Frontal cortex (tissue), 4 donors: ENCODE results near the gene NELL1. TPM values are rescaled to one million over a fixed set of nuclear protein-coding genes. Genes with fewer than 3 reads are reported as not detected.

Source experiments
- DNase-seq, 2 donors: peaks; one replicate each; pipeline ENCODE4 v3.0.0; 2012; ENCODE audit warnings: low spot score in 2 of 2
- FAIRE-seq: peaks from 2 replicates; lab custom pipeline; 2012; peaks lifted over from hg19 to GRCh38; lab: Jason Lieb, UNC
- total RNA-seq: library from RNA; depleted of rRNA; stranded (reverse); fragments of >200 nt; gene quantifications from one replicate; pipeline ENCODE4 v1.2.3, GENCODE V29; 2014
- donor health status: control.
- donor health status: control.
- donor health status: control.

The NELL1 gene
- total RNA-seq, 1 donor from 2014 or later: 65.6 TPM

GRCh38 chr11:21144531-21144930 lies 475.1 kb downstream of the NELL1 start:
- FAIRE-seq (no peak), DNase-seq (no peak)

DNA sequence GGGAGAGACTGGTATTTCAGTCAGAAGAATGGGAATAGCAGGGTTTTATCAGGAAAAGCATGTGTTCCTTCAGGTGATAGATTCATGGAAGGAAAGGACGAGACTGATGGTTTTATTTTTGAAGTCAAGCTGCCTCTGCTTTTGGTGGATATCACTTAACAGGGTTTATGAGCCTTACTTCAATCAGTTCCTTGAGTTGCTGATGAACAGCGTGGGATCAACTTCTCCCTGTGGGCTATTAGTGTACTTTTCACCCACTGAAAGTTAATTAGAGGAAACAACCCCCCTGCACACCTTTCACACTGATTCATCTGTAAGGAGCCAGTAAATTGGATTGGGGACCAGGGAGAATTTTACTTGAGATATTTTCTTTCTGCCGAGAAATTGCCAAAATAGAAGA lies 479.0 kb downstream of the NELL1 start:
- FAIRE-seq (no peak), DNase-seq (no peak)

GRCh38 chr11:21160140-21160539 lies 490.8 kb downstream of the NELL1 start:
- no peak for DNase-seq
- FAIRE-seq: no peak

GRCh38 chr11:21169639-21170038 lies 500.3 kb downstream of the NELL1 start:
- FAIRE-seq: no peak
- no peak for DNase-seq

GRCh38 chr11:21173476-21173875 lies 504.1 kb downstream of the NELL1 start:
- no peak for DNase-seq
- no peak for FAIRE-seq

- no peak for FAIRE-seq
- no peak for DNase-seq
Observed at GRCh38 chr11:21174781-21175180, 505.4 kb downstream of the NELL1 start.

GRCh38 chr11:21177379-21177778 lies 508.0 kb downstream of the NELL1 start:
- no peak for FAIRE-seq
- DNase-seq: no peak

DNA sequence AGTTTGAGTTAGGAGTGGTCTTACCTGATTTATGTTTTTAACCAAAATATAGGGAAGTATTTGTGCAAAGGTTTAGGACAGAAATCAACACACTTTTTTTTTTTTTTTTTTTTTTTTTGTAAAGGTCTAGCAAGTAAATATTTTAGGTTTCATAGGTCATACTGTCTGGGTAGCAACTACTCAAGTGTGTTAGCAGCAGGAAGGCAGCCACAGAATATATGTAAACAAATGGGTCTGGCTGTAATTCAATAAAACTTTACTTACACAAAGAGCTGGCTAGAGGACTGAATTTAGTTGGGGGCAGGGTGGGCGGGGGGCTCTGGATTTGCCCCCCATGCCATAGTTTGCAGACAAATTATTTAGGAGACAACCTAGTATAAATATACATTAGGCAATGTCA lies 510.4 kb downstream of the NELL1 start:
- FAIRE-seq: no peak
- no peak for DNase-seq

GRCh38 chr11:21180182-21180581 lies 510.8 kb downstream of the NELL1 start:
- DNase-seq: no peak
- no peak for FAIRE-seq

DNA sequence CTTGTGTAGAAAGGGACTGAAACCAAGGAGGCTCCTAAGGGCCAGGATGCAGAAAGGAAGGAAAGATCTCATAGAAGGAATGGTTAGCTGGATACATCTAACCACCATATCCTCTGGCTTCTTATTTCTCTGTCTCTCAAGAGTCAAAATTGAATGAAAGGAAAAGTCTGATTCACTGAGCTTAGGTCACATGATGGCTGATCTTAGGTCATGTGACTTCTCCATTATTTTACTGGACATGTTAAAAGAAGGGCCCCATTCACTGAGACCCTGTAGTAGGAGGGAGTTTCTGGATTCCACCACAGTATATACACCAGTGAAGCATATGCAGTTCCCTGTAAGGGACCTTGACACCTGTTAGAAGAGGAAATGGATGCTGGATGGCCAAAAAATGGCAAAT lies 516.6 kb downstream of the NELL1 start:
- DNase-seq: no peak
- no peak for FAIRE-seq

DNA sequence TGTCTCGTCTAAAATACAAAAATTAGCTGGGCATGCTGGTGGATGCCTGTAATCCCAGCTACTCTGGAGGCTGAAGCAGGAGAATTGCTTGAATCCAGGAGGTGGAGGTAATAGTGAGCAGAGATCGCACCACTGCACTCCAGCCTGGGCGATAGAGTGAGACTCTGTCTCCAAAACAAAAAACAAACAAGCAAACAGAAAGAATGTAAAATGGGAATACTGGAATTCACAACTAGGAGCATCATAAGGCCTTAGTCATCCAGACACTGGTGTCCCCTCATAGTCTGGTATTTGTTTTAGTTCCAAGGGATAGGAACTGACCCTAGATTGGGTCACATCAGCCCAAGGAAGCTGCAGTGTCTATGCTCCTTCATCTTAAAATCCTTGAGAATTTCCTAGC lies 520.8 kb downstream of the NELL1 start:
- no peak for DNase-seq
- no peak for FAIRE-seq

DNA sequence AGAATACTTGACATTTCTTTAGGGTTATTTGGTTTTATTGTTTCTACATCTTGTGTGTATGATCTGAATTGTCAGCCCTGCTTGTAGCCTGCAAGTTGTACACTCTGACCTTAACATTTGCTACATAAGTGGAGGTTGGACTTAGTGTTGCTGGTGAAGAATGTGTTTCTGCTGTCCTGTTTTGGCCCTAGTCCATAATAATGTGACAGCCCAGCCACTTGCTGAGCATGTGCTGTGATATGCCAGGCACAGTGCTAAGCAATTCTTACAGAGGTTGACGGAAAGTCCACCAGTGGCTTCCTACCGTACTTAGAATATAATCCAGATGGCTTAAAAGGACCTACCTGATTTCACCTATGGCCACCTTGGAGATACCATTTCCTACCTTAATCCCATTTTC lies 526.6 kb downstream of the NELL1 start:
- FAIRE-seq: no peak

DNA sequence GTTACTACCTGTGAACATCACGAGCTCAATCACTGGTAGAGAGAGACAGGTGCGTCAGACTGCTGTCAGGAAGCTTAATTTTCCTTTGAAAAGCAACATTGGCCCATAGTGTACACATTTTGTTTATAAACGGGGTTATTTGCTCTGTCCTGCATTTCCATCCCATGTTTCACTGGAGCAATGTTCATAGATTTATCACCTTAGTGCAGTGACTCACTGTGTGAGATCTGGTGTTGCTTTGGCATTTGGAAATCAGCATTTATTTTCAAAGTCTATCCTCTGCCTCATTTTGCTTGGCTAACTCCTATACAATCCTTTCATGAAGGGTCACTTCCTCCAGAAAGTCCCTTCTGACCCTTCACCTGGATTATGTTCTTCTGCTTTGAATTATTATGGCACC lies 529.1 kb downstream of the NELL1 start:
- DNase-seq (no peak), FAIRE-seq (no peak)

More for the DNA sequence above, 526.6 kb downstream of the NELL1 start:
- no peak for DNase-seq

DNA sequence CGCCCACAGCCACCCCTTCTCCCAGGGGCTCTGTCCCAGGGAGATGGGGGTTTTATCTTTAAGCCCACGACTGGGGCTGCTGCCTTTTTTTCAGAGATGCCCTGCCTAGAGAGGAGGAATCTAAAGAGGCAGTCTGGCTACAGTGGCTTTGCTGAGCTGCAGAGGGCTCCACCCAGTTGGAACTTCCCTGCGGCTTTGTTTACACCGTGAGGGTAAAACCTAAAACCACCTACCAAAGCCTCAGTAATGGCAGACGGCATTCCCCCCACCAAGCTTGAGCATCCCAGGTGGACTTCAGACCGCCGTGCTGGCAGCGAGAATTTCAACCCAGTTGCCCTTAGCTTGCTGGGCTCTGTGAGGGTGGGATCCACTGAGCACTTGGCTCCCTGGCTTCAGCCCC lies 535.8 kb downstream of the NELL1 start:
- FAIRE-seq (no peak), DNase-seq (no peak)

GRCh38 chr11:21225860-21226259 lies 556.5 kb downstream of the NELL1 start:
- no peak for FAIRE-seq
- DNase-seq: no peak

DNA sequence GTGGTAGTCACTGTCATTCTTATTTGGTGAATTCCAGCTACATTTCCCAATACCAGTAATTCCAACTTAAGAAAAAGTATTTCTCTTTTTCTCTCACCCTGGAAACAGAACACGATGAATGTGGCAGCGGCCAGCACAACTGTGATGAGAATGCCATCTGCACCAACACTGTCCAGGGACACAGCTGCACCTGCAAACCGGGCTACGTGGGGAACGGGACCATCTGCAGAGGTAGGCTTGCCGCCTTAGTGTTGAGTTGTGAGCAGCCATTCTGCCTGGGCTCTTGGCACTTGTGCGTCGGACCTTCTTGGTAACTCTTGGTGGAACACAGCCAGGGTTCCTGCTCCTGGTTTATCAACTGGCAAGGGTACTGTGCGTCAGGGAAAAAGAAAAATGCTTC lies 559.8 kb downstream of the NELL1 start:
- no peak for DNase-seq
- no peak for FAIRE-seq

DNA sequence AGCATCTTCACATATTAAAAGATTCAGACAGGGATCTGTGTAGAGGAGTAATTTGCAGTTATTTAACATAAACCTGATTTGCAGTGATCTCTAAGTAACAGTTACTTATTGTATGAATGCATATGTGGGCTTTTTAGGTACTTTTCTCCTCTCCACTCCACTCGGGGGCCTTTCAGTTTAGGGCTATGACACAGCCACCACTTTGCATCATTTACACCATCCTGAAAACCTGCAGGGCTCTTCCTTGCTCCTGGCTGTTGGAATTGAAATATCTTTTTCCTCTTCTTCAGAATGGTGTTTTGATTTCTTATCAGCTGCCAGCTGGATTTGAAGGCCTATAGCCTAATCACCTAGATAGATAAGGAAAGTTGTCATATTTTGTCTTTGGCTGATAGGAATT lies 580.8 kb downstream of the NELL1 start:
- DNase-seq: no peak
- no peak for FAIRE-seq

DNA sequence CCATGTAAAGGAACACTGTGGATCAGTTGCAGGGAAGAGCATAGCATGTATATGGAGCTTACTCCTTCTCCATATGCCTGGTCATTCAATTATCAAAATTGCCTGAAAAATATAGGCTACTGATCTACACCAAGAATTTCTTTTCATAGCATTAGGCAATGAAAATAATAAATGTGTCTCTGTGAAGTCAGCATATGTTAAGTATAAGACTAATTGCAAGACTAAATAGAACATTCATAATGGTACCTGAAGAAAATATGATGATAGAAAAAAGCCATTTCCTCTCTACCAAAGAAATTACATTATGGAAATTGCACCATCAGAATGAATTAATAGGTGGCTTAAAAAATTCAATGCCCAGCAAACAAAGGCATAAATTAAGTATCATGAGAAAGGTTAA lies 584.7 kb downstream of the NELL1 start:
- no peak for FAIRE-seq
- no peak for DNase-seq

DNA sequence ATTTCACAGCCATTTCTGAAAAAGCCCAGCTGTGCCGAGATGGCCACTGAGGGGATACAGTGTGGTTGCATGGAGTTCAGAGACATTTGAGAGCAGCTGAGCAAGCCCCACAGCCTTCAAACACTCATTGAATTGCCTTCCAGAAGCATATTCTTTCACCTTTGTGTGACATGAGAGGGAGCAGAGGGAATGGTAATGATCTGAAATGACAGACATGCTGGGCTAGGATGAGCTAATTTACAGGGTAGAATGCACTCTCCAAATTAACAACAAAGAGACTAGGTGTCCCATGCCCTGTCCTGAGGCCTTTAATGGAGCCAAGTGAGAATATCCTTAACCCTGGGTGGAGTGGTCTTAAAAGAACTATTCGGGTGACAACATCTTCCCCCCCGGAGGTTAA lies 585.4 kb downstream of the NELL1 start:
- DNase-seq (no peak), FAIRE-seq (no peak)

- DNase-seq: no peak
- FAIRE-seq: no peak
Observed at GRCh38 chr11:21257461-21257860, 588.1 kb downstream of the NELL1 start.

- no peak for DNase-seq
- no peak for FAIRE-seq
Observed at GRCh38 chr11:21258414-21258813, 589.0 kb downstream of the NELL1 start.

- DNase-seq (no peak), FAIRE-seq (no peak)
Observed at GRCh38 chr11:21260101-21260500, 590.7 kb downstream of the NELL1 start.

DNA sequence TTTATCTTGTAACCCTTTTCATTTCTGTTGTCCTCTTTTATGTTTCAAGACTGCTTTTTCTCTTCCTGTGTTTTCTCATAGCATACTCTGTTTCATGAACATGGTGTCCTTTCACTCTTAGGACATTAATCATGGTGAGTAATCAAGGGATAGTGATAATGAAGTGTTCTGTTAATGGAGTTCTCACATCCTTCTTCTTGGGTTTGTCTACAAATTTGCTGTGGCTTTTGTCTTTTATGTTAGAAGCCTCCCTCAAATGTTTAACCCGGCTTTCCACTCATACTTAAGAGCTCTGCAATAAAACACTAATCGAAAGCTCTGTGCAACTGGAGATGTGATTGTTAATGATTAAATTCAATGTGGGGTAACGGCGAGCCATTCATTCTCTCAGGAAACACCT lies 593.6 kb downstream of the NELL1 start:
- FAIRE-seq (no peak), DNase-seq (no peak)
